Esophagus squamous epithelium (tissue), 4 donors: ENCODE results near the gene ZNF593OS.

Experiments used
- CTCF ChIP-seq, 6 experiments: fragments of 450-650 bp in 4 of 6; fragments of 200-600 bp in 2 of 6; sonication (generic) in 2 of 6; IDR thresholded peaks; one replicate each; pipeline ENCODE4 v1.5.1; 2016 to 2019; ENCODE audit warnings: antibody characterized with exemption in 6 of 6, mild to moderate bottlenecking in 4 of 6, moderate library complexity in 4 of 6
- POLR2A ChIP-seq, 4 donors: fragments of 450-650 bp; IDR thresholded peaks; one replicate each; pipeline ENCODE4 v1.6.1; 2017; ENCODE audit warnings: antibody characterized with exemption in 4 of 4, mild to moderate bottlenecking in 4 of 4, moderate library complexity in 3 of 4

GRCh38 chr1:26145041-26145959, 26.3 kb downstream of the ZNF593OS start:
- peak; percentile 73 to 90 (median 83) for TF ChIP-seq CTCF (IDR thresholded peaks at IDR 0.05)
- no peak for TF ChIP-seq POLR2A (IDR thresholded peaks at IDR 0.05)
